ENCODE measurements around the gene LZTR1. TPM values are rescaled to one million over a fixed set of nuclear protein-coding genes. Genes with fewer than 3 reads are reported as not detected.

Gene LZTR1
- total and polyA plus RNA-seq, 5 donors, result 20.4 to 33.2 (median 30.2) TPM

GRCh38 chr22:20977516-20978170 lies 4.5 kb upstream of the LZTR1 start:
- H3K4me3 ChIP-seq (ENCODE audit: low read length), result no peak overlapping the region
- ATAC-seq (no peak), DNase-seq (no peak)
- H3K27ac ChIP-seq (ENCODE audit: low read length), result no peak overlapping the region
- 85% methylated on average over 17 of the region's 17 CpGs for WGBS
- no peaks in the 10 kb centered on the region for H3K9me3 ChIP-seq (ENCODE audit: control insufficient read depth, low read length)
- H3K27me3 ChIP-seq (ENCODE audit: control insufficient read depth, insufficient read depth), result no peaks in the 10 kb centered on the region
- intact Hi-C loops (cut with DNase I), result no loop called here
- H3K4me1 ChIP-seq (ENCODE audit: control insufficient read depth, insufficient read depth, low read length), result peaks cover 3% of the 10 kb centered on the region

GRCh38 chr22:20978419-20978818 lies 3.7 kb upstream of the LZTR1 start:
- intact Hi-C loops (cut with DNase I), result no loop called here
- DNase-seq, result no peak
- Histone ChIP-seq H3K27ac (ENCODE audit: low read length) (no peak overlapping the region), H3K9me3 (ENCODE audit: control insufficient read depth, low read length) (no peaks in the 10 kb centered on the region), H3K4me3 (ENCODE audit: low read length) (no peak overlapping the region), H3K27me3 (ENCODE audit: control insufficient read depth, insufficient read depth) (no peaks in the 10 kb centered on the region), H3K4me1 (ENCODE audit: control insufficient read depth, insufficient read depth, low read length) (peaks cover 5% of the 10 kb centered on the region)
- ATAC-seq, result no peak
- WGBS, result 88% methylated on average over 2 of the region's 2 CpGs

DNA sequence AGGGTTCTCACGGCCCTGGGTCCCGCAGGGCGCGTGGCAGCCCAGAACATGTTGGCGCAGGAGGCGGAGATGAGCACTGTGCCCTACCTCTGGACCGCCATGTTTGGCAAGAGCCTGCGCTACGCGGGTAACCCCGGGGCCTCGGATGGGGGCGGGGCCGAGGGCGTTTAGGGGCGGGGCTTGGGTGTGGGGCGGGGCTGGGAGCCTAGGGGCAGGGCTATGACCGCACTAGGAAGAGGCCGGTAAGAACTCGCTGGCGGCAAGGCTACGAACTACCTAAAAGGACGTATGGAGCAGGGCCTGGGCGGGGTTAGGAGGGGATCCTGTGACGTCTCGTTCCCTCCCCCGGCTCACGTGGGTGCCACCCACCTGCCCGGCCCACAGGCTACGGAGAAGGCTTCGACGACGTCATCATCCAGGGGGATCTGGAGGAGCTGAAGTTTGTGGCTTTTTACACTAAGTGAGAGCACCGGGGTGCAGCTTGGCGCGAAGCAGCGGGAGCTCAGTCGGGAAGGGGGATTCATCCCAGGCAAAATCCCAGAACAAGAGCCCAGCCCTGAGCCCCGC lies 2.8 kb upstream of the LZTR1 start:
- Histone ChIP-seq H3K27ac (ENCODE audit: low read length) (no peak overlapping the region), H3K4me3 (ENCODE audit: low read length) (no peak overlapping the region), H3K27me3 (ENCODE audit: control insufficient read depth, insufficient read depth) (no peaks in the 10 kb centered on the region), H3K9me3 (ENCODE audit: control insufficient read depth, low read length) (no peaks in the 10 kb centered on the region), H3K4me1 (ENCODE audit: control insufficient read depth, insufficient read depth, low read length) (peaks cover 5% of the 10 kb centered on the region)
- DNase-seq (peak; percentile 83 to 88 (median 87)), ATAC-seq (peak; percentile 56 to 75)
- 10% methylated on average over 39 of the region's 39 CpGs for WGBS
- intact Hi-C loops (cut with DNase I), result no loop called here

GRCh38 chr22:20979940-20980453 lies 2.1 kb upstream of the LZTR1 start:
- Histone ChIP-seq H3K27ac (ENCODE audit: low read length) (no peak overlapping the region), H3K9me3 (ENCODE audit: control insufficient read depth, low read length) (no peaks in the 10 kb centered on the region), H3K27me3 (ENCODE audit: control insufficient read depth, insufficient read depth) (no peaks in the 10 kb centered on the region), H3K4me1 (ENCODE audit: control insufficient read depth, insufficient read depth, low read length) (peaks cover 5% of the 10 kb centered on the region), H3K4me3 (ENCODE audit: low read length) (no peak overlapping the region)
- ATAC-seq, result no peak
- DNase-seq, result peak in 1 of 3 donors; percentile 55
- intact Hi-C loops (cut with DNase I), result loop anchor here in 2 of 4 donors (5.0 to 10.0 kb wide), 2 partner anchors 63 to 115 kb away; partner anchors contain the start of gene CRKL (in 1 of the 2)
- WGBS, result 40% methylated on average over 13 of the region's 13 CpGs

DNA sequence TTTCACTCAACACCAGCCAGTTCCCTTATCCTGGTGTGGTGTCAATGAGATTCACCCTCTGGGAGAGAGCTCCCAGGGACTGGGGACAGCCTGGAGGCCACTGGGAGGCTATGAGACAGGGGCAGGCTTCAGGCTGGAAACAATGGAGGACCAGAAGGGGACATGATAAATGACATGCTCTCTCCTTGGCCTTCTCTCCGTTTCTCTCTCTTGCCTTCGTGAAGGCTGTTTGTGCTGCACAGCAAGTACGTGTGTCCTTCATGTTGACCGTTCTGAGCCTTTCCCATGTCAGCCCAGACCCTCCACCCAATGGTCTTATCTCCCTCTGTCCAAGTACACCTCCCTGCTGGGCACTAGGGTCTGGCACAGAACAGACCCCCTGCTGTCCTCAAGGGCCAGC lies 1.6 kb upstream of the LZTR1 start:
- no peaks in the 10 kb centered on the region for H3K27me3 ChIP-seq (ENCODE audit: control insufficient read depth, insufficient read depth)
- DNase-seq (no peak), ATAC-seq (no peak)
- intact Hi-C loops (cut with DNase I), result loop anchor here in 2 of 4 donors (5.0 to 10.0 kb wide), 2 partner anchors 63 to 116 kb away; partner anchors contain the start of gene CRKL (in 1 of the 2)
- no peak overlapping the region for H3K27ac ChIP-seq (ENCODE audit: low read length)
- 88% methylated on average over 4 of the region's 4 CpGs for WGBS
- H3K9me3 ChIP-seq (ENCODE audit: control insufficient read depth, low read length), result no peaks in the 10 kb centered on the region
- peaks cover 5% of the 10 kb centered on the region for H3K4me1 ChIP-seq (ENCODE audit: control insufficient read depth, insufficient read depth, low read length)
- no peak overlapping the region for H3K4me3 ChIP-seq (ENCODE audit: low read length)

DNA sequence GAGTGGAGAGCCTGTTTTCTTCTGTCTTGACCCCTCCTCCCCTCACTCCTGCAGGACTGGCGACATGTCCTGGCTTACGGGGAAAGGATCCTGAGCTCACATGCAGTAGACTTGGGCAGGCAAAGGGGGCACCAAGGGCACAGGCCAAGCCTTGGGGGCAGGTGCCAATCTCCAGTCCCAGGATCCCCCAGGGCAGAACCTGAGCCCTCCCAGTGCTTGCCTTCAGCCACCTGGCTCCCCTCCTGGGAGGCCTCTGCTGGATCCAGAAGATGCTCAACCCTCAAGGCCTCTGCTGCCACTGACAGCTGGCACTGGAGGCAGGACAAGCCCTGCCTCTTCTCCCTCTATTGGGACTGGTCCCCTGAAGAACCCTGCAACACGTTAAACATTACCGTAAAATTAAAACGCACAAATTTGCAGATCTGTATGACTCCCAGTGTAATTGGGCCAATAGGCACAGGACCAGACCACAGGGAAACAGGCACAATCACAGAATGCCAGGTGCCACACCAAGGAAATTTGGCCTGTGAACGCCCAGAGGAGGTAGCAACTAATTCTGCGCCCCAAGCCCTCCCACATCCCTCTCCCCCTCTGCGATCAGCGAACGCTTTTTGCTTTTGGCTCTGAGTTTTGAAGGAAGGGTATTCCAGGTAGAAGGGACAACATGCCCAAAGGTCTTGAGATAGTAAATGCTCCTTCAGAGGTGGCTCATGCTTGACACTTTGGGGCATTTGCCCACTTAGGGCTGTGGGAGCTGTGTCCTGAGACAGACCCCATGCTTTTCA lies 967 bp upstream of the LZTR1 start:
- peak overlapping the region; percentile 76 for H3K4me3 ChIP-seq (ENCODE audit: low read length)
- H3K27ac ChIP-seq (ENCODE audit: low read length), result peak overlapping the region; percentile 94
- intact Hi-C loops (cut with DNase I), result loop anchor here in 2 of 4 donors (5.0 to 10.0 kb wide), 2 partner anchors 64 to 116 kb away; partner anchors contain the start of gene CRKL (in 1 of the 2)
- no peak for DNase-seq
- ATAC-seq, result no peak
- H3K27me3 ChIP-seq (ENCODE audit: control insufficient read depth, insufficient read depth), result no peaks in the 10 kb centered on the region
- H3K9me3 ChIP-seq (ENCODE audit: control insufficient read depth, low read length), result no peaks in the 10 kb centered on the region
- peaks cover 5% of the 10 kb centered on the region for H3K4me1 ChIP-seq (ENCODE audit: control insufficient read depth, insufficient read depth, low read length)
- 64% methylated on average over 10 of the region's 10 CpGs for WGBS

DNA sequence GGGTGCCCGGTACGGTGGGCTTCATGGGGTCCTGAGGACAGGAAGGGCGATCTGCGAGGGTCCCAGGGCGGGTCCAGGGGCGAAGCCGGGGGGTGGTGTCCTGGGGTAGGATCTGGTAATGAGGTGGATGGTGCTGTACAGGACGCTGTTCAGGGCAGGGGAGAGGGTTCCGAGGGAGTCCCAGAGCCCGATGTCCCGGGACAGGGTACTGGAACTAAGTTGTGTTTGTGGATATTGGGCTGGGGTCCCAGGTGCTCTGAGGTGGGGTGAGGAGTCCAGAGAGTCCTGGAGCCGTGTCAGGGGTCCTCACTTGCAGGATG lies 426 bp downstream of the LZTR1 start:
- ATAC-seq (peak; percentile 3 to 24), DNase-seq (no peak)
- Histone ChIP-seq H3K27me3 (ENCODE audit: control insufficient read depth, insufficient read depth) (no peaks in the 10 kb centered on the region), H3K4me1 (ENCODE audit: control insufficient read depth, insufficient read depth, low read length) (peaks cover 5% of the 10 kb centered on the region), H3K4me3 (ENCODE audit: low read length) (peak overlapping the region; percentile 76), H3K9me3 (ENCODE audit: control insufficient read depth, low read length) (no peaks in the 10 kb centered on the region), H3K27ac (ENCODE audit: low read length) (no peak overlapping the region)
- intact Hi-C loops (cut with DNase I), result loop anchor here in 2 of 4 donors (5.0 to 10.0 kb wide), 2 partner anchors 65 to 118 kb away; partner anchors contain the start of gene CRKL (in 1 of the 2)
- under 1% methylated on average over 12 of the region's 12 CpGs for WGBS

- peak overlapping the region; percentile 76 for H3K4me3 ChIP-seq (ENCODE audit: low read length)
- H3K4me1 ChIP-seq (ENCODE audit: control insufficient read depth, insufficient read depth, low read length), result peaks cover 5% of the 10 kb centered on the region
- ATAC-seq (no peak), DNase-seq (peak in 2 of 3 donors; percentile 24 to 31)
- intact Hi-C loops (cut with DNase I), result loop anchor here in 2 of 4 donors (5.0 to 10.0 kb wide), 2 partner anchors 66 to 118 kb away; partner anchors contain the start of gene CRKL (in 1 of the 2)
- no peak overlapping the region for H3K27ac ChIP-seq (ENCODE audit: low read length)
- H3K9me3 ChIP-seq (ENCODE audit: control insufficient read depth, low read length), result no peaks in the 10 kb centered on the region
- H3K27me3 ChIP-seq (ENCODE audit: control insufficient read depth, insufficient read depth), result no peaks in the 10 kb centered on the region
- WGBS, result 75% methylated on average over 5 of the region's 5 CpGs
Measured at GRCh38 chr22:20983081-20983771, 1.1 kb downstream of the LZTR1 start.

DNA sequence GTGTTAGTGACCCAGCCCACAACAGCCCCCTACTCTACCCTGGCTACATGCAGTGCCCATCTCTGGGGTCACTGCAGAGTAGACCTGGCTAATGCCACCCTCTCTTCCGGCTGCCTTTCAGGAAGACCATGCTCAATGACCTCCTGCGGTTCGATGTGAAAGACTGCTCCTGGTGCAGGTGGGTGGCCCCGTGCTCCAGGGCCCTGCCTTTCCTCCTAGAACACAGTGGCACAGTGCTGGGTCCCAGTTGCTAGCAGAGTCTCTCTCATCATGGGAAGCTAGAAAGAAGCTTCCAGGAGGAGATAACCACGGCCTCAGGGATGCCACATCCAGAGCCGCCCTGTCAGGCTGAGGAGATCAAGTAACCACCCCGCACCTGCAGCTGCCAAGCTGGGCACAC lies 3.6 kb downstream of the LZTR1 start:
- ATAC-seq, result no peak

DNA sequence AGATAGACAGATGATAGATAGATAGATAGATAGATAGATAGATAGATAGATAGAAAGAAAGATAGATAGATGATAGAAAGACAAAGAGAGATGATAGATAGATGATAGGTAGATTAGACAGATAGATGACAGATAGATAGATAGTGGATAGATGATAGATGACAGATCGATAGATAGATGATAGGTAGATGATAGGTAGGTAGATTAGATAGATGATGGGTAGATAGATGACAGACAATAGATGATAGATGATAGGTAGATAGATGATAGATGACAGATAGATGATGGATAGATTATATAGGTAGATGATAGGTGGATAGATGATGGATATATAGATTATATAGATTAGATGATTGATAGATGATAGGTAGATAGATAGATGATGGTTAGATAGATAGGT lies 4.3 kb downstream of the LZTR1 start:
- 94% methylated on average over 1 of the region's 1 CpG for WGBS
- DNase-seq (no peak), ATAC-seq (no peak)
- Histone ChIP-seq H3K4me3 (ENCODE audit: low read length) (no peak overlapping the region), H3K4me1 (ENCODE audit: control insufficient read depth, insufficient read depth, low read length) (peaks cover 2% of the 10 kb centered on the region), H3K27me3 (ENCODE audit: control insufficient read depth, insufficient read depth) (no peaks in the 10 kb centered on the region), H3K27ac (ENCODE audit: low read length) (no peak overlapping the region), H3K9me3 (ENCODE audit: control insufficient read depth, low read length) (no peaks in the 10 kb centered on the region)
- intact Hi-C loops (cut with DNase I), result loop anchor here in 1 of 4 donors (10.0 kb wide), 1 partner anchor 122 kb away; no protein-coding TSS in a partner anchor

More for the DNA sequence above, 3.6 kb downstream of the LZTR1 start:
- no peaks in the 10 kb centered on the region for H3K27me3 ChIP-seq (ENCODE audit: control insufficient read depth, insufficient read depth)
- H3K27ac ChIP-seq (ENCODE audit: low read length), result no peak overlapping the region
- intact Hi-C loops (cut with DNase I), result loop anchor here in 1 of 4 donors (10.0 kb wide), 1 partner anchor 121 kb away; no protein-coding TSS in a partner anchor
- peaks cover 2% of the 10 kb centered on the region for H3K4me1 ChIP-seq (ENCODE audit: control insufficient read depth, insufficient read depth, low read length)
- no peaks in the 10 kb centered on the region for H3K9me3 ChIP-seq (ENCODE audit: control insufficient read depth, low read length)
- peak in 1 of 3 donors; percentile 35 for DNase-seq
- 92% methylated on average over 7 of the region's 7 CpGs for WGBS
- H3K4me3 ChIP-seq (ENCODE audit: low read length), result no peak overlapping the region
